Hematopoietic multipotent progenitor cell (in vitro differentiated cells): Measurements from ENCODE around the gene HLA-DQA1. TPM values are rescaled to one million over a fixed set of nuclear protein-coding genes. Genes with fewer than 3 reads are reported as not detected.

Source experiments
- DNase-seq, 3 donors: peaks; one replicate each; pipeline ENCODE4 v3.0.0-alpha.2; 2011 to 2015; ENCODE audit warnings: low read depth in 2 of 3, low spot score in 2 of 3
- total RNA-seq: library from RNA; depleted of rRNA; stranded (reverse); fragments of >200 nt; gene quantifications from one replicate; pipeline ENCODE4 v1.2.3, GENCODE V29; 2012

Gene HLA-DQA1
- total RNA-seq, 1 donor: 1.6 TPM

DNA sequence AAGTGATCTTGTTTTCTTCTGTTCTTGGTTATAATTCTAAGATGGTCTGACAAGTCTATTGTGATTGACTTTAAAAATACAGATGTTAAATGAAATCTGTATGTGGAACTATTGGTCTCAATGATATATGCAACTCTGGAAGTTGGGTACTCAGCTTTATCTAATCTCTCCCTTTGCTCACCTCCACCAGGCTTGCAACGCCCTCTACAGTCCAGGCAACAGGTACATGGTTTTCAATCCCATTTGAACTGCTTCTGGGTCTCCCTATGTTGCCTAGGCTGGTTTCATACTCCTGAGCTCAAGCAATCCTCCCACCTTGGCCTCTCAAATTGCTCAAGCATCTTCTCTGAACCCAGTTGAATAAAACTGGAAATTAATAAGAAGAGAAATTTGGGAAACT lies 54.8 kb downstream of the HLA-DQA1 start:
- peak in 2 of 3 donors; percentile 62 to 78 for DNase-seq

Other genes starting within 250 kb of the HLA-DQA1 start
- gene BTNL2, start 230.2 kb upstream of the HLA-DQA1 start, total RNA-seq: not detected
- gene HLA-DRA, start 197.5 kb upstream of the HLA-DQA1 start, total RNA-seq: 969 TPM
- gene HLA-DRB5, start 107.1 kb upstream of the HLA-DQA1 start, total RNA-seq: 6.5 TPM
- 266 TPM for gene HLA-DRB1, start 47.6 kb upstream of the HLA-DQA1 start, total RNA-seq
- 2.7 TPM for gene HLA-DQB1, start 29.3 kb downstream of the HLA-DQA1 start, total RNA-seq
- 0.27 TPM for gene HLA-DQA2, start 104.0 kb downstream of the HLA-DQA1 start, total RNA-seq
- gene HLA-DQB2, start 126.1 kb downstream of the HLA-DQA1 start, total RNA-seq: 3.2 TPM
- 1.3 TPM for gene HLA-DOB, start 179.6 kb downstream of the HLA-DQA1 start, total RNA-seq
- 30.7 TPM for gene TAP2, start 201.3 kb downstream of the HLA-DQA1 start, total RNA-seq
- gene PSMB8, start 206.6 kb downstream of the HLA-DQA1 start, total RNA-seq: 159 TPM
- gene TAP1, start 216.3 kb downstream of the HLA-DQA1 start, total RNA-seq: 88.1 TPM
- 114 TPM for gene PSMB9, start 216.8 kb downstream of the HLA-DQA1 start, total RNA-seq